ENCODE results near the gene SCYGR1. TPM values are rescaled to one million over a fixed set of nuclear protein-coding genes. Genes with fewer than 3 reads are reported as not detected.

SCYGR1 gene
- total RNA-seq, 1 experiment from 2014 or later: not detected

DNA sequence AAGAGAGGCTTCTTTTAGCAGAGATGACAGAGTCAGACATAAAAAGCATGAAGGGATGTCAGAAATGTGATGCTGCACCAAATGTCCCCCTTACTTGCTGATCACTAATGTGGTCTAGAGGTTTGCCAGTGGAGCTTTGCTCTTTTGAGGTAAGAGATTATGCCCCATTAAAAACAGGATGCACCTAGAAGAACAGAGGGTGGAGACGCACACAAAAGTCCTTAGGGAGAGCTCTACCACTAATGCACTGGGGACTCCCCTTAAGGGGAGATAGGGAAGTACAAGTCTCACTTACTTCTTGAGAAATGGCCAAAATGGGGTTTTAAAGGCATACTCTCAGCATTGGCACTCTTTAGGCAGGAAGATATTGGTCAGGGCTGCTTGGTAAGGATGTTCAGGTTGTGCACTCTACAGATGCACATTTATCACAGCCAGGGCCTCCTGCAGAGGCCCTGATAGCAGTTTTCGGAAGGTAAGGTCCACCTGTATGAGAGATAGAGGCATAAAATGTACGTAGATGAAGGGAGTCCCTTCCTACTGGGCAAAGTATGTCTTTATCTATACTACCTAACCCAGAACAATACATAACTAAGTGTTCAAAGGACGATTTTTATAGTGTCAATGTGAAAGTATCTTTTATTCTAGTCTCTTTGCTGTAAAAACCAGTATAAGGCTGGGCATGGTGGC, 17.0 kb upstream of the SCYGR1 start:
- intact Hi-C loops (cut with micrococcal nuclease; ENCODE audit: unreplicated experiment): loop anchor here (10.0 kb wide), 2 partner anchors 160 to 250 kb away; no protein-coding TSS in a partner anchor
- ChIA-PET POLR2A (no interaction called here), CTCF (no interaction called here)
- Histone ChIP-seq H3K9me3 (ENCODE audit: control insufficient read depth, insufficient read depth, low read depth, low read length) (no peaks in the 10 kb centered on the region), H3K4me1 (ENCODE audit: control insufficient read depth, insufficient read depth, low read length) (peaks cover 12% of the 10 kb centered on the region), H3K36me3 (ENCODE audit: control insufficient read depth, insufficient read depth, low read length) (no peaks in the 10 kb centered on the region), H3K27me3 (ENCODE audit: control insufficient read depth, insufficient read depth, low read length) (no peaks in the 10 kb centered on the region), H3K4me3 (ENCODE audit: low read depth in 2 of 2, low read length in 2 of 2) (no peak overlapping the region), H3K27ac (ENCODE audit: low read length) (no peak overlapping the region)
- no peak for DNase-seq (ENCODE audit: low read depth, low spot score)
- in situ Hi-C loops (cut with HindIII; ENCODE audit: low pct_unique_long_range_greater_than_20kb, low sequenced_read_pairs): no loop called here
- no TSS peak for BruUV-seq (replicated peaks)
- no peak for TF ChIP-seq TCF7L2 (IDR thresholded peaks at IDR 0.05; ENCODE audit: low read depth, low read length)
- TF ChIP-seq, protein P1, sequence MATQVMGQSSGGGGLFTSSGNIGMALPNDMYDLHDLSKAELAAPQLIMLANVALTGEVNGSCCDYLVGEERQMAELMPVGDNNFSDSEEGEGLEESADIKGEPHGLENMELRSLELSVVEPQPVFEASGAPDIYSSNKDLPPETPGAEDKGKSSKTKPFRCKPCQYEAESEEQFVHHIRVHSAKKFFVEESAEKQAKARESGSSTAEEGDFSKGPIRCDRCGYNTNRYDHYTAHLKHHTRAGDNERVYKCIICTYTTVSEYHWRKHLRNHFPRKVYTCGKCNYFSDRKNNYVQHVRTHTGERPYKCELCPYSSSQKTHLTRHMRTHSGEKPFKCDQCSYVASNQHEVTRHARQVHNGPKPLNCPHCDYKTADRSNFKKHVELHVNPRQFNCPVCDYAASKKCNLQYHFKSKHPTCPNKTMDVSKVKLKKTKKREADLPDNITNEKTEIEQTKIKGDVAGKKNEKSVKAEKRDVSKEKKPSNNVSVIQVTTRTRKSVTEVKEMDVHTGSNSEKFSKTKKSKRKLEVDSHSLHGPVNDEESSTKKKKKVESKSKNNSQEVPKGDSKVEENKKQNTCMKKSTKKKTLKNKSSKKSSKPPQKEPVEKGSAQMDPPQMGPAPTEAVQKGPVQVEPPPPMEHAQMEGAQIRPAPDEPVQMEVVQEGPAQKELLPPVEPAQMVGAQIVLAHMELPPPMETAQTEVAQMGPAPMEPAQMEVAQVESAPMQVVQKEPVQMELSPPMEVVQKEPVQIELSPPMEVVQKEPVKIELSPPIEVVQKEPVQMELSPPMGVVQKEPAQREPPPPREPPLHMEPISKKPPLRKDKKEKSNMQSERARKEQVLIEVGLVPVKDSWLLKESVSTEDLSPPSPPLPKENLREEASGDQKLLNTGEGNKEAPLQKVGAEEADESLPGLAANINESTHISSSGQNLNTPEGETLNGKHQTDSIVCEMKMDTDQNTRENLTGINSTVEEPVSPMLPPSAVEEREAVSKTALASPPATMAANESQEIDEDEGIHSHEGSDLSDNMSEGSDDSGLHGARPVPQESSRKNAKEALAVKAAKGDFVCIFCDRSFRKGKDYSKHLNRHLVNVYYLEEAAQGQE (IDR thresholded peaks at IDR 0.05; ENCODE audit: insufficient read depth in 1 of 2, low read depth in 2 of 2, low read length in 1 of 2): no peak
- no peak for TF ChIP-seq POLR2AphosphoS5 (IDR thresholded peaks at IDR 0.05; ENCODE audit: low read depth, low read length)
- no peak for TF ChIP-seq SIN3A (IDR thresholded peaks at IDR 0.05; ENCODE audit: borderline replicate concordance, insufficient read depth, low read depth, low read length)
- TF ChIP-seq, protein P2, sequence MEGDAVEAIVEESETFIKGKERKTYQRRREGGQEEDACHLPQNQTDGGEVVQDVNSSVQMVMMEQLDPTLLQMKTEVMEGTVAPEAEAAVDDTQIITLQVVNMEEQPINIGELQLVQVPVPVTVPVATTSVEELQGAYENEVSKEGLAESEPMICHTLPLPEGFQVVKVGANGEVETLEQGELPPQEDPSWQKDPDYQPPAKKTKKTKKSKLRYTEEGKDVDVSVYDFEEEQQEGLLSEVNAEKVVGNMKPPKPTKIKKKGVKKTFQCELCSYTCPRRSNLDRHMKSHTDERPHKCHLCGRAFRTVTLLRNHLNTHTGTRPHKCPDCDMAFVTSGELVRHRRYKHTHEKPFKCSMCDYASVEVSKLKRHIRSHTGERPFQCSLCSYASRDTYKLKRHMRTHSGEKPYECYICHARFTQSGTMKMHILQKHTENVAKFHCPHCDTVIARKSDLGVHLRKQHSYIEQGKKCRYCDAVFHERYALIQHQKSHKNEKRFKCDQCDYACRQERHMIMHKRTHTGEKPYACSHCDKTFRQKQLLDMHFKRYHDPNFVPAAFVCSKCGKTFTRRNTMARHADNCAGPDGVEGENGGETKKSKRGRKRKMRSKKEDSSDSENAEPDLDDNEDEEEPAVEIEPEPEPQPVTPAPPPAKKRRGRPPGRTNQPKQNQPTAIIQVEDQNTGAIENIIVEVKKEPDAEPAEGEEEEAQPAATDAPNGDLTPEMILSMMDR (IDR thresholded peaks at IDR 0.05): no peak
- ATAC-seq: no peak

DNA sequence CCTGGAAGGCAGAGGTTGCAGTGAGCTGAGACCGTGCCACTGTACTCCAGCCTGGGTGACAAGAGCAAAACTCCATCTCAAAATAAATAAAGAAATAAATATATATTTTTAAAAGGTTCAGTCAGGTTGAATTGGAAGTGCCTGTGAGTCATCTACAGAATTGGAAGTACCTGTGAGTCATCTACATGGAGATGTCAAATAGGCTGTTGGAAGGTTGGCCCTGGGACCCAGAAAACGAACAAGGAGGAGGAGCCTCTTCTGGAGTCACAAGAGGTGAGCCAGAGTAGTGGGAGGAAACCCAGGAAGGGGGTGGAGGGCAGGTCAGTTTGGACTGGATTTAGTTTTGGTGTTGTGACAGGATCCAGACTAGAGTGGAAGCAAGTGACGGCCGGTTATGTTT, 15.2 kb upstream of the SCYGR1 start:
- Histone ChIP-seq H3K9me3 (ENCODE audit: control insufficient read depth, insufficient read depth, low read depth, low read length) (no peaks in the 10 kb centered on the region), H3K27ac (ENCODE audit: low read length) (no peak overlapping the region), H3K4me1 (ENCODE audit: control insufficient read depth, insufficient read depth, low read length) (peaks cover 12% of the 10 kb centered on the region), H3K36me3 (ENCODE audit: control insufficient read depth, insufficient read depth, low read length) (no peaks in the 10 kb centered on the region), H3K4me3 (ENCODE audit: low read depth in 2 of 2, low read length in 2 of 2) (no peak overlapping the region), H3K27me3 (ENCODE audit: control insufficient read depth, insufficient read depth, low read length) (no peaks in the 10 kb centered on the region)
- intact Hi-C loops (cut with micrococcal nuclease; ENCODE audit: unreplicated experiment) (loop anchor here (10.0 kb wide), 2 partner anchors 162 to 252 kb away; no protein-coding TSS in a partner anchor), in situ Hi-C loops (cut with HindIII; ENCODE audit: low pct_unique_long_range_greater_than_20kb, low sequenced_read_pairs) (no loop called here)
- BruUV-seq (replicated peaks): no TSS peak
- TF ChIP-seq, protein P2 (IDR thresholded peaks at IDR 0.05): no peak
- TF ChIP-seq TCF7L2 (IDR thresholded peaks at IDR 0.05; ENCODE audit: low read depth, low read length) (no peak), SIN3A (IDR thresholded peaks at IDR 0.05; ENCODE audit: borderline replicate concordance, insufficient read depth, low read depth, low read length) (no peak), POLR2AphosphoS5 (IDR thresholded peaks at IDR 0.05; ENCODE audit: low read depth, low read length) (no peak)
- TF ChIP-seq, protein P1 (IDR thresholded peaks at IDR 0.05; ENCODE audit: insufficient read depth in 1 of 2, low read depth in 2 of 2, low read length in 1 of 2): no peak
- CTCF ChIA-PET: no interaction called here
- DNase-seq (ENCODE audit: low read depth, low spot score) (no peak), ATAC-seq (no peak)
- POLR2A ChIA-PET: no interaction called here
